Keratinocyte (primary cell): Measurements from ENCODE around the gene OR10A4. TPM values are rescaled to one million over a fixed set of nuclear protein-coding genes. Genes with fewer than 3 reads are reported as not detected.

Source experiments
- DNase-seq: peaks from one replicate; pipeline ENCODE4 v3.0.0-alpha.2; 2011; ENCODE audit warnings: low read depth, missing footprints, low spot score
- FAIRE-seq: peaks from 2 replicates; lab custom pipeline; 2011; peaks lifted over from hg19 to GRCh38; lab: Jason Lieb, UNC
- H2AFZ ChIP-seq: 2 replicates; pipeline ENCODE4 v1.6.0; 2012; ENCODE audit warnings: low read length, control low read depth, inconsistent platforms; ENCODE audit not compliant: control insufficient read depth
- H3K27ac ChIP-seq: 2 replicates; pipeline ENCODE4 v1.5.1; 2011; ENCODE audit warnings: low read length; ENCODE audit not compliant: control insufficient read depth, insufficient read depth
- H3K27me3 ChIP-seq: 3 replicates; pipeline ENCODE4 v1.6.0; 2011; ENCODE audit warnings: low read length; ENCODE audit not compliant: control insufficient read depth, insufficient read depth; ENCODE audit errors: extremely low read depth
- H3K36me3 ChIP-seq, 2 experiments: 2 replicates in 1 of 2; 3 replicates in 1 of 2; pipeline ENCODE4 v1.5.1; 2011; ENCODE audit warnings: low read length in 2 of 2, mild to moderate bottlenecking in 1 of 2; ENCODE audit not compliant: control insufficient read depth in 2 of 2, insufficient read depth in 2 of 2; ENCODE audit errors: extremely low read depth in 1 of 2
- H3K4me1 ChIP-seq: 3 replicates; pipeline ENCODE4 v1.5.1; 2011; ENCODE audit warnings: low read length; ENCODE audit not compliant: control insufficient read depth, insufficient read depth; ENCODE audit errors: extremely low read depth
- H3K4me2 ChIP-seq: 3 replicates; pipeline ENCODE4 v1.6.0; 2011; ENCODE audit warnings: low read depth, low read length; ENCODE audit not compliant: control insufficient read depth, insufficient read depth; ENCODE audit errors: extremely low read depth
- H3K4me3 ChIP-seq, 3 experiments: fragments of 200-600 bp in 1 of 3; sonication (generic) in 1 of 3; 2 replicates in 2 of 3; 3 replicates in 1 of 3; pipeline ENCODE4 v1.5.1; 2011 to 2016; ENCODE audit warnings: low read length in 3 of 3, mild to moderate bottlenecking in 3 of 3, control low read depth in 2 of 3, inconsistent platforms in 1 of 3, low read depth in 1 of 3, mixed read lengths in 1 of 3, mixed run types in 1 of 3, moderate library complexity in 1 of 3; ENCODE audit not compliant: control insufficient read depth in 2 of 3, insufficient read depth in 2 of 3; ENCODE audit errors: extremely low read depth in 1 of 3
- H3K79me2 ChIP-seq: 2 replicates; pipeline ENCODE4 v1.6.0; 2012; ENCODE audit warnings: low read length; ENCODE audit not compliant: control insufficient read depth, insufficient read depth
- H3K9ac ChIP-seq: 3 replicates; pipeline ENCODE4 v1.6.0; 2011; ENCODE audit warnings: low read length; ENCODE audit not compliant: control insufficient read depth, insufficient read depth; ENCODE audit errors: extremely low read depth
- H3K9me1 ChIP-seq: 3 replicates; pipeline ENCODE4 v1.6.0; 2011; ENCODE audit warnings: low read length; ENCODE audit not compliant: control insufficient read depth, insufficient read depth; ENCODE audit errors: extremely low read depth
- H3K9me3 ChIP-seq: 2 replicates; pipeline ENCODE4 v1.5.1; 2012; ENCODE audit warnings: low read depth, low read length; ENCODE audit not compliant: control insufficient read depth
- H4K20me1 ChIP-seq: 3 replicates; pipeline ENCODE4 v1.6.0; 2011; ENCODE audit warnings: low read length; ENCODE audit not compliant: control insufficient read depth, insufficient read depth; ENCODE audit errors: extremely low read depth
- EZH2 ChIP-seq: IDR thresholded peaks from one replicate; pipeline ENCODE4 v1.6.1; 2012; ENCODE audit warnings: inconsistent platforms, mild to moderate bottlenecking, low read length, moderate library complexity
- dilution Hi-C: fragments of 300-500 bp; cut with MboI; formaldehyde crosslinking; loops from one replicate; pipeline ENCODE4 v1.7.0; 2020; ENCODE audit warnings: low sequenced_read_pairs; ENCODE audit not compliant: extremely low pct_ligation_motif_present
- polyA plus RNA-seq, 5 experiments: library from polyadenylated mRNA; depleted of rRNA in 3 of 5; stranded (reverse) in 3 of 5; stranded (forward) in 1 of 5; unstranded in 1 of 5; fragments of >200 nt; gene quantifications; 1 replicate in 1 of 5; 2 replicates in 3 of 5; 3 replicates in 1 of 5; pipeline versions ENCODE4 v1.2.1 to v1.2.3, GENCODE V29; 2011 to 2012; ENCODE audit warnings: missing spikeins in 2 of 5, low read depth in 1 of 5, low replicate concordance in 1 of 5
- TF ChIP-seq, protein P1 (sequence below), 3 experiments: IDR thresholded peaks in 1 of 3; conservative IDR thresholded peaks in 1 of 3; optimal IDR thresholded peaks in 1 of 3; 2 replicates in 2 of 3; 3 replicates in 1 of 3; pipeline versions ENCODE3 to v1.5.1; 2011; ENCODE audit warnings: low read length in 3 of 3, mild to moderate bottlenecking in 3 of 3, moderate library complexity in 2 of 3, control low read depth in 1 of 3, inconsistent platforms in 1 of 3; ENCODE audit not compliant: insufficient read depth in 2 of 3; ENCODE audit errors: extremely low read depth in 1 of 3

The OR10A4 gene
- polyA plus RNA-seq, 1 donor (not counting 4 experiments of a cell fraction or from before 2014, with no cell fraction given) = not detected

- no peaks in the 10 kb centered on the region for H4K20me1 ChIP-seq
- no peaks in the 10 kb centered on the region for H3K4me1 ChIP-seq
- no peaks in the 10 kb centered on the region for H3K79me2 ChIP-seq
- no peak overlapping the region for H3K4me2 ChIP-seq
- no peak overlapping the region for H3K27ac ChIP-seq
- no peak overlapping the region for H2AFZ ChIP-seq
- H3K9me3 ChIP-seq = no peaks in the 10 kb centered on the region
- H3K9me1 ChIP-seq = no peaks in the 10 kb centered on the region
- H3K4me3 ChIP-seq = no peak overlapping the region
- dilution Hi-C loops = no loop called here
- H3K27me3 ChIP-seq = no peaks in the 10 kb centered on the region
- H3K36me3 ChIP-seq = no peaks in the 10 kb centered on the region
- H3K9ac ChIP-seq = no peak overlapping the region
- TF ChIP-seq EZH2 = no peak
- TF ChIP-seq, protein P1, sequence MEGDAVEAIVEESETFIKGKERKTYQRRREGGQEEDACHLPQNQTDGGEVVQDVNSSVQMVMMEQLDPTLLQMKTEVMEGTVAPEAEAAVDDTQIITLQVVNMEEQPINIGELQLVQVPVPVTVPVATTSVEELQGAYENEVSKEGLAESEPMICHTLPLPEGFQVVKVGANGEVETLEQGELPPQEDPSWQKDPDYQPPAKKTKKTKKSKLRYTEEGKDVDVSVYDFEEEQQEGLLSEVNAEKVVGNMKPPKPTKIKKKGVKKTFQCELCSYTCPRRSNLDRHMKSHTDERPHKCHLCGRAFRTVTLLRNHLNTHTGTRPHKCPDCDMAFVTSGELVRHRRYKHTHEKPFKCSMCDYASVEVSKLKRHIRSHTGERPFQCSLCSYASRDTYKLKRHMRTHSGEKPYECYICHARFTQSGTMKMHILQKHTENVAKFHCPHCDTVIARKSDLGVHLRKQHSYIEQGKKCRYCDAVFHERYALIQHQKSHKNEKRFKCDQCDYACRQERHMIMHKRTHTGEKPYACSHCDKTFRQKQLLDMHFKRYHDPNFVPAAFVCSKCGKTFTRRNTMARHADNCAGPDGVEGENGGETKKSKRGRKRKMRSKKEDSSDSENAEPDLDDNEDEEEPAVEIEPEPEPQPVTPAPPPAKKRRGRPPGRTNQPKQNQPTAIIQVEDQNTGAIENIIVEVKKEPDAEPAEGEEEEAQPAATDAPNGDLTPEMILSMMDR (optimal IDR thresholded peaks at IDR 0.05 in 1 of 3, IDR thresholded peaks at IDR 0.05 in 1 of 3, conservative IDR thresholded peaks at IDR 0.05 in 1 of 3; ENCODE audit: extremely low read depth in 1 of 3, insufficient read depth in 2 of 3, low read length in 3 of 3) = no peak
- DNase-seq (no peak), FAIRE-seq (no peak)
Observed at GRCh38 chr11:6841694-6842093, 34.7 kb upstream of the OR10A4 start.

- no peaks in the 10 kb centered on the region for H3K9me1 ChIP-seq
- FAIRE-seq (no peak), DNase-seq (no peak)
- no peaks in the 10 kb centered on the region for H4K20me1 ChIP-seq
- no peak overlapping the region for H3K4me2 ChIP-seq
- dilution Hi-C loops = no loop called here
- no peaks in the 10 kb centered on the region for H3K4me1 ChIP-seq
- no peak overlapping the region for H3K9ac ChIP-seq
- no peak overlapping the region for H3K27ac ChIP-seq
- no peaks in the 10 kb centered on the region for H3K79me2 ChIP-seq
- H3K27me3 ChIP-seq = no peaks in the 10 kb centered on the region
- H2AFZ ChIP-seq = no peak overlapping the region
- no peaks in the 10 kb centered on the region for H3K36me3 ChIP-seq
- no peak overlapping the region for H3K4me3 ChIP-seq
- TF ChIP-seq, protein P1 (optimal IDR thresholded peaks at IDR 0.05 in 1 of 3, IDR thresholded peaks at IDR 0.05 in 1 of 3, conservative IDR thresholded peaks at IDR 0.05 in 1 of 3; ENCODE audit: extremely low read depth in 1 of 3, insufficient read depth in 2 of 3, low read length in 3 of 3) = no peak
- no peak for TF ChIP-seq EZH2
- no peaks in the 10 kb centered on the region for H3K9me3 ChIP-seq
Observed at GRCh38 chr11:6843670-6844069, 32.8 kb upstream of the OR10A4 start.
